Activated CD4-positive, alpha-beta memory T cell treated with anti-CD3 and anti-CD28 coated beads for 36 hours (primary cell): ENCODE results near the gene VTI1B. TPM values are rescaled to one million over a fixed set of nuclear protein-coding genes. Genes with fewer than 3 reads are reported as not detected.
"Not testable (repeated sequence)": the region's sequence is repeated elsewhere in the genome, so short reads cannot be mapped to it uniquely, and the experiment has no call there.

Source experiments
- CTCF ChIA-PET: fragments of 350-600 bp; sonication (Branson Sonifier 250); formaldehyde crosslinking; loops from one replicate; lab custom pipeline; 2021; ENCODE audit warnings: antibody characterized with exemption, inconsistent platforms; lab: Charles Lee
- POLR2A ChIA-PET: fragments of 350-600 bp; sonication (Branson Sonifier 250); formaldehyde crosslinking; loops from one replicate; lab custom pipeline; 2021; ENCODE audit warnings: antibody characterized with exemption; lab: Charles Lee
- DNase-seq: peaks from one replicate; pipeline ENCODE4 v3.0.0-alpha.2; 2020
- H3K27ac Mint-ChIP-seq: one replicate; pipeline ENCODE4 v1.8.0; 2021; ENCODE audit warnings: mixed read lengths
- H3K27me3 Mint-ChIP-seq: one replicate; pipeline ENCODE4 v1.8.0; 2021; ENCODE audit warnings: mixed read lengths
- H3K36me3 Mint-ChIP-seq: one replicate; pipeline ENCODE4 v1.8.0; 2021; ENCODE audit warnings: mixed read lengths
- H3K4me1 Mint-ChIP-seq: one replicate; pipeline ENCODE4 v1.8.0; 2021; ENCODE audit warnings: low read depth, mixed read lengths
- H3K4me3 Mint-ChIP-seq: one replicate; pipeline ENCODE4 v1.8.0; 2021; ENCODE audit warnings: mild to moderate bottlenecking, mixed read lengths
- H3K9me3 Mint-ChIP-seq: one replicate; pipeline ENCODE4 v1.8.0; 2021; ENCODE audit warnings: mixed read lengths
- intact Hi-C: fragments of 100-400 bp; cut with micrococcal nuclease; formaldehyde crosslinking; loops from one replicate; pipeline ENCODE4 v1.15.1; 2023
- total RNA-seq, 2 experiments: library from RNA; stranded (reverse); gene quantifications; one replicate each; pipeline ENCODE4 v1.2.3, GENCODE V29; 2021

The VTI1B gene
- total RNA-seq, 2 experiments from 2014 or later: 75.6 to 75.8 TPM

DNA sequence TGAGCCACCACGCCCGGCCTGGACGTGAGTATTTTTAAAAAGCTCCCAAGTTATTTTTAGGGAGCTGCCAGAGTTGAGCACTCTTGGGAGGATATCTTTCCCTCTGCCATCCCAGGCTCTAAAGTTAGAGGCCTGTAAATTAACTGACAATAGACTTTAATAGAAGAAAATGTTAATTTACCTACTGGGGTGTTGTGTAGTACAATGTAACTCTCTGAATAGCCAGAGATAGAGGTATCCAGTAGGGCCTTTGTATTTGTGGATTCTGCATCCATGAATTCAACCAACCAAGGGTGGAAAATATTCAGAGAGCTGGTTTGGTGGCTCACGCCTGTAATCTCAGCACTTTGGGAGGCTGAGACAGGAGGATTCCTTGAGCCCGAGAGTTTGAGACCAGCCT lies 66.8 kb downstream of the VTI1B start:
- POLR2A ChIA-PET: no interaction called here
- no peak for DNase-seq
- intact Hi-C loops: no loop called here
- CTCF ChIA-PET: interaction anchor here (0.5 to 2.4 kb wide), 4 partner anchors 11 to 165 kb away, joined by 3 to 13 read pairs (median 3); partner anchors contain the start of gene RDH12
- H3K4me3 Mint-ChIP-seq: no peak overlapping the region
- no peak overlapping the region for H3K27ac Mint-ChIP-seq
- H3K27me3 Mint-ChIP-seq: no peaks in the 10 kb centered on the region
- H3K36me3 Mint-ChIP-seq: no peaks in the 10 kb centered on the region
- no peaks in the 10 kb centered on the region for H3K9me3 Mint-ChIP-seq
- H3K4me1 Mint-ChIP-seq: peaks cover 6% of the 10 kb centered on the region

DNA sequence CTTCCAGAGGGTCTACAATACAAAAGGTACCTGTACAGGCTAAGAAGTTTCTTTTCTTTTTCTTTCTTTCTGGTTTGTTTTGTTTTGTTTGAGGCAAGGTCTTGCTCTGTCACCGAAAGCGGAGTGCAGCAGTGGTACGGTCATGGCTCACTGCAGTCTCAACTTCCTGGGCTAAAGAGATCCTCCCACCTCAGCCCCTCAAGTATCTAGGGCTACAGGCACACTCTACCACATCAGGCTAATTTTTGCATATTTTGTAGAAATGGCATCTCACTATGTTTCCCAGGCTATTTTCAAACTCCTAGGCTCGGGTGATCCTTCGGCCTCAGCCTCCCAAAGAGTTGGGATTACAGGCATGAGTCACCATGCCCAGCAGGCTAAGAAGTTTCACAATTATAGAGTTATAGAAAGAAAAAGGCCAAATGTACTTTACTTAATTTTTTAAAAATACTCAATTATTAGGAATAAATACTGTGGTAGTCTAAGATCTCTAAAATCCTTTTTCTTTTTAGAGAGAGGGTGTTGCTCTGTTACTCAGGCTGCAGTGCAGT lies 71.4 kb downstream of the VTI1B start:
- ChIA-PET POLR2A (no interaction called here), CTCF (no interaction called here)
- Mint-ChIP-seq H3K27me3 (no peaks in the 10 kb centered on the region), H3K9me3 (no peaks in the 10 kb centered on the region), H3K27ac (no peak overlapping the region), H3K36me3 (peaks cover 2% of the 10 kb centered on the region), H3K4me3 (no peak overlapping the region), H3K4me1 (peaks cover 25% of the 10 kb centered on the region)
- DNase-seq: no peak
- intact Hi-C loops: loop anchor here (5.0 kb wide), 1 partner anchor 214 kb away; the partner anchor contains the start of genes RAD51B and ZFYVE26

DNA sequence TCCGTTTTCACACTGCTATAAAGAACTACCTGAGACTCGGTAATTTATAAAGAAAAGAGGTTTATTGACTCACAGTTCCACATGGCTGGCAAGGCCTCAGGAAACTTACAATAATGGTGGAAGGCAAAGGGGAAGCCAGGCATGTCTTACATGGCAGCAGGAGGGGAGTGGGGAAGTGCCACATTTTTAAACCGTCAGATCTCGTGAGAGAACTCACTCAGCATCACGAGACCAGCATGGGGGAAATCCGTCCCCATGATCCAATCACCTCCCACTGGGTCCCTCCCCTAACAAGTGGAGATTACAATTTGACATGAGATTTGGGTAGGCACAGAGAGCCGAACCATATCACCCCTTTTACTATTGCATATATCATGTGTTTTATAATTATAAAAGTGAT lies 72.4 kb downstream of the VTI1B start:
- Mint-ChIP-seq H3K4me1 (peaks cover 32% of the 10 kb centered on the region), H3K36me3 (peaks cover 2% of the 10 kb centered on the region), H3K27me3 (no peaks in the 10 kb centered on the region), H3K4me3 (no peak overlapping the region), H3K9me3 (no peaks in the 10 kb centered on the region), H3K27ac (no peak overlapping the region)
- no peak for DNase-seq
- CTCF ChIA-PET: no interaction called here
- intact Hi-C loops: loop anchor here (5.0 kb wide), 1 partner anchor 215 kb away; the partner anchor contains the start of genes RAD51B and ZFYVE26
- POLR2A ChIA-PET: interaction anchor here (0.6 kb wide), 1 partner anchor 511 kb away, joined by 6 read pairs; no protein-coding TSS in a partner anchor

- CTCF ChIA-PET: interaction anchor here (0.6 to 3.7 kb wide), 22 partner anchors 9 to 241 kb away, joined by 3 to 33 read pairs (median 6); partner anchors contain the start of genes ARG2, ATP6V1D, EIF2S1 and RDH11
- not testable (repeated sequence) for H3K9me3 Mint-ChIP-seq, H3K36me3 Mint-ChIP-seq, DNase-seq, H3K27me3 Mint-ChIP-seq
- H3K27ac Mint-ChIP-seq: peak overlapping the region; percentile 88
- intact Hi-C loops: loop anchor here (1.0 to 5.0 kb wide), 4 partner anchors 19 to 240 kb away; partner anchors contain the start of genes ARG2, EIF2S1, RAD51B and RDH11
- peaks cover 34% of the 10 kb centered on the region for H3K4me1 Mint-ChIP-seq
- peak overlapping the region; percentile 95 for H3K4me3 Mint-ChIP-seq
- POLR2A ChIA-PET: interaction anchor here (0.5 to 2.3 kb wide), 9 partner anchors 10 to 216 kb away, joined by 3 to 10 read pairs (median 6); partner anchors contain the start of genes ARG2, RDH11 and ZFYVE26
Measured at GRCh38 chr14:67600562-67600974, 73.9 kb downstream of the VTI1B start.

- peaks cover 5% of the 10 kb centered on the region for H3K36me3 Mint-ChIP-seq
- H3K4me3 Mint-ChIP-seq: peak within 1 kb of the TSS; percentile 95
- H3K9me3 Mint-ChIP-seq: no peaks in the 10 kb centered on the region
- no peaks in the 10 kb centered on the region for H3K27me3 Mint-ChIP-seq
- CTCF ChIA-PET: interaction anchor here (0.6 to 3.7 kb wide), 24 partner anchors 9 to 240 kb away, joined by 3 to 33 read pairs (median 5); partner anchors contain the start of genes ARG2, ATP6V1D, EIF2S1 and RDH11
- intact Hi-C loops: loop anchor here (1.0 to 5.0 kb wide), 5 partner anchors 19 to 240 kb away; partner anchors contain the start of genes ARG2, EIF2S1, RAD51B and RDH11
- H3K27ac Mint-ChIP-seq: peak within 1 kb of the TSS; percentile 88
- peak; percentile 96 for DNase-seq
- POLR2A ChIA-PET: interaction anchor here (0.5 to 2.3 kb wide), 9 partner anchors 9 to 216 kb away, joined by 3 to 10 read pairs (median 6); partner anchors contain the start of genes ARG2, RDH11 and ZFYVE26
- H3K4me1 Mint-ChIP-seq: peaks cover 34% of the 10 kb centered on the region
Measured at GRCh38 chr14:67599698-67600561, 74.5 kb downstream of the VTI1B start, which contains the start of gene PIGH. Gene PIGH (minus strand): TSS chr14:67600268. CDS start chr14:67600203, 65 bp downstream.

Other genes starting within 250 kb of the VTI1B start
- gene TMEM229B, start 185.9 kb downstream of the VTI1B start, total RNA-seq: 1 to 10 TPM in 1 of 2 experiments, under 1 TPM in 1; 0.93 to 1.1 TPM
- 1 to 10 TPM; 1.7 to 1.9 TPM for gene PLEKHH1, start 141.3 kb downstream of the VTI1B start, total RNA-seq
- 10 to 100 TPM; 13.1 to 17.1 TPM for gene PIGH, start 74.4 kb downstream of the VTI1B start, total RNA-seq
- gene ARG2, start 54.7 kb downstream of the VTI1B start, total RNA-seq: 1 to 10 TPM; 6.8 to 7.6 TPM
- 10 to 100 TPM; 70.9 to 76.7 TPM for gene RDH11, start 21.1 kb upstream of the VTI1B start, total RNA-seq
- gene RDH12, start 27.3 kb upstream of the VTI1B start, total RNA-seq: not detected
- 10 to 100 TPM; 12.5 to 12.6 TPM for gene ZFYVE26, start 142.0 kb upstream of the VTI1B start, total RNA-seq
- gene RAD51B, start 145.1 kb upstream of the VTI1B start, total RNA-seq: 10 to 100 TPM; 32.3 to 34.3 TPM